ACC112 (cell line): Measurements from ENCODE around the gene ANK3.

Experiments used
- H2AFZ ChIP-seq: fragments of 200-600 bp; sonication (generic); one replicate; pipeline ENCODE4 v1.6.0; 2017; ENCODE audit warnings: antibody characterized with exemption, low read length; ENCODE audit not compliant: unreplicated experiment
- H3K27ac ChIP-seq: fragments of 200-600 bp; sonication (generic); 2 replicates; pipeline ENCODE4 v1.5.1; 2014; ENCODE audit warnings: low read depth, mild to moderate bottlenecking, antibody characterized with exemption, low read length, moderate library complexity
- H3K27me3 ChIP-seq: fragments of 200-600 bp; sonication (generic); 2 replicates; pipeline ENCODE4 v1.6.1; 2014; ENCODE audit warnings: mild to moderate bottlenecking, antibody characterized with exemption, low read length, moderate library complexity, mixed read lengths; ENCODE audit not compliant: insufficient read depth
- H3K36me3 ChIP-seq: fragments of 200-600 bp; sonication (generic); 2 replicates; pipeline ENCODE4 v1.6.1; 2016; ENCODE audit warnings: mild to moderate bottlenecking, antibody characterized with exemption, low read length, moderate library complexity, mixed read lengths; ENCODE audit not compliant: insufficient read depth
- H3K4me1 ChIP-seq: fragments of 200-600 bp; sonication (generic); one replicate; pipeline ENCODE4 v1.6.1; 2016; ENCODE audit warnings: low read length, mixed read lengths; ENCODE audit not compliant: insufficient read depth, unreplicated experiment, control insufficient read depth
- H3K4me3 ChIP-seq: fragments of 200-600 bp; sonication (generic); 2 replicates; pipeline ENCODE4 v1.5.1; 2014; ENCODE audit warnings: mild to moderate bottlenecking, low read depth, low read length
- H3K79me2 ChIP-seq: fragments of 200-600 bp; sonication (generic); one replicate; pipeline ENCODE4 v1.6.0; 2016; ENCODE audit warnings: low read length; ENCODE audit not compliant: control insufficient read depth, unreplicated experiment, insufficient read depth

The ANK3 gene

DNA sequence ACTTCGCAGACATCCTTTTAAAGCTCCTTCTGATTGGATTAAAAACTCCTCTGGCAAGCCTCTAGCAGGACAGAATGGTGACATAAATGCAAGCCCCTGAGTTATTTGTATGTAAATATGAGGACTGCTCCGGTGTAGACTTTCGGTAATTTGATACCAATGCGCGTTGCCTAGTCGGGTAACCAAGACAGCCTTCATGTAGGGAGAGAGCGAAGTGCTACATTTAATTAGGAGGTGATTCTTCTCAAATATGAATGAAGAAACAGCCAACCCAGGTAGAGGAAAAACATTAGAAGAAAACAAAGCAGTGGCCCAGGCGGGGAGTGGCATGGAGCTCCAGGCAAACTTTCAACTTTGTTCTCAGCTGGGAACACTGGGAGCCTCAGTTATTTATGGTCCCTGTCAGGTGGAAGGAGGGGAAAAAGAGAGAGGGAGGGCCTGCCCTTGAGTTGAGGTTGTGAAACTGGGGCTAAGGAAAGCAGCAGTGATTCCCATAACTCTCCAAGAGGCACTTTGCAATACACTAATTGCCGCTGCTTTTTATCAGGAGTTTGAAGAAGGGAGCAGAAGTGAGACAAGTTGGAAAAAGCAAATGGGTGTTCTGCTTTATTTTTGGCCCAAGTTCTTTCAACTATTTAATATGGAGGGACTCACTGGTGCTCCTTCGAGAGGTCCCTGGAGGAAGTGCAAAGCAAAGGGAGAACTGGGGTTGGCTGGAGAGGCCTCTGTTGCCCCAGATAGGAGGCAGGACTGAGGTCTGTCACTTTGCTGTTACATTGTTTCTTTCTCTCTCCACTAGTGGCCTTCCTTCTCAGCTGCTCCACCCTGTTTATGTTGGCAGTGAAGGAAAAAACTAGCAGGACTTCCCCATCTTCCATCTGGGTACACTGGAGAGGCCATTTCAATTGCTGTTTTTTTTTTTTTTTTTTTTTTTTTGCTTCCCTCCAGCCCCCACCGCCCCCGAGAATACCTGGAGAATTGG, 248.7 kb downstream of the ANK3 start:
- Histone ChIP-seq H3K4me3 (no peak overlapping the region), H3K27ac (no peak overlapping the region), H3K79me2 (no peaks in the 10 kb centered on the region), H2AFZ (no peak overlapping the region), H3K27me3 (no peaks in the 10 kb centered on the region), H3K4me1 (peaks cover 26% of the 10 kb centered on the region), H3K36me3 (no peaks in the 10 kb centered on the region)

DNA sequence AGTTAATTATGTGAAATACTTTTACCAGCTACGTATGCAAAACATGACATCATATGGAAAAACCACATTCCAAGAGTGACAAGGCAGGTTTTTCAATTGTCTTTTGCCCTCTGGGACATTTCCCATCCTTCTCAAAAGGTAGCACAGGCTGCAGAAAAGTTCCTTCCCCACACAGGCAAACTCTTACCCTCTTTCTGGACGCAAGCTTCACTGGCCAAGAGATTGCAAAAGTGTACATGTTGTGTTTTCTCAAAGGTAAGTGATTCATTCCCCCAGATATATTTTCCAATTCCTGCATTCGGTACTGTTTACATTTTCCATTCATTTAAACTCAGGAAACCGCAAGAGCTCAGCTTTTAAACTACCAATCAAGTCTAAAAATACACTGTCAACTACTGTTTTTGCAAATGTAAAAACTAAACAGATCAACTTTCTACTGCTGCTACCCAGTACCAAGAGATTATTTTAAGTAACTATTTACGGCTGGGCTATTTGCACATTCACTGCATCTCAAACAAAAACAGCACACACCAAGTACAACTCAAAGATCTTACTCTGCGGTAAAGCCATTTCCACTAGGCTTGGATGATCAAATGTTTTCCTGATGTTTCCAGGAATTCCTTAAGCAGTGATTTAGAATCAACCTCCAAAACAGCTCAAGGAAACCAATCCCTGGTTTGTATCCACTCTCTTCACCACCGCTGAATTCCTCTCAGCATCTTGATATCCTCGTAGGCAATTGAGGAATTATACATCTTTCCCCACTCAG, 249.7 kb downstream of the ANK3 start:
- Histone ChIP-seq H3K27ac (peak overlapping the region; percentile 14), H3K4me1 (peaks cover 26% of the 10 kb centered on the region), H3K36me3 (no peaks in the 10 kb centered on the region), H3K79me2 (no peaks in the 10 kb centered on the region), H3K4me3 (peak overlapping the region; percentile 49), H2AFZ (no peak overlapping the region), H3K27me3 (no peaks in the 10 kb centered on the region)

DNA sequence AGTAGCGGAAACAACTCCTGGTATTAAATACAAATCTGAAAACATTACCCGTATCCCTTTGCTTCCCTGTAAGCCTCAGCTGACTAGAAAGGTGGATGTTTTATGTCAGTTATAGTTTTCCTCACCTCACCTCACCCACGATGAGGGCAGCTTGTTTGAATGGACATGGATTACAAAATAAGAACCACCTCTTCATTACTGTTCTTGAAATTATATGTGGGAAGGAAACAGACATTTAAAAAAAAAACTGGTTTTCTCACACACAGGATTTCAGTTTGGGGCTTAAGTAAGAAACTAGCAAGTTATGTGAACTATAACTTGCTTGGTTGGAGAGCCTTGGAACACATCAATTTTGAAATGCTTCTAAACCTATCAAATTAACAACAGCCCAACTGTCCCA, 250.4 kb downstream of the ANK3 start:
- H2AFZ ChIP-seq, result no peak overlapping the region
- H3K4me3 ChIP-seq, result peak overlapping the region; percentile 49; the same call in 1 of the 2 replicates
- no peaks in the 10 kb centered on the region for H3K36me3 ChIP-seq
- no peaks in the 10 kb centered on the region for H3K79me2 ChIP-seq
- H3K27me3 ChIP-seq, result no peaks in the 10 kb centered on the region
- no peak overlapping the region for H3K27ac ChIP-seq
- peaks cover 26% of the 10 kb centered on the region for H3K4me1 ChIP-seq

DNA sequence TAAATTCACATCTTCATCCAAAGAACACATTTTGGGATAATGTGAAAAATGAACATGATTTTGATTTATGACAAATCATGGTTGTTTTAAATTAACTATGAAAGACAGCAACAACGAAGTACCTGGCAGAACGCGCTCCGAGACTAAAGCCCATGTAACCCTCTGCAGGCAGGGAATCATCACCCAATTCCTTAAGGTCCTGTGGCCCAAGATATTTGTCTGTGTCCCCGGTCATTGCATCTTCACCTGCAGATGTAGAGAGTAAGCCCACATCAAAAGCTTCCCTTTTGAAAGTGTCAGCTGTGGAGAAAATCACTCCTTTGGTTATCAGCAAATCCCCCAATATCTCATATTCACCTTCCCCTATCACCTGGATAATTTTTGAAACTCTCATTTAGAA, 250.8 kb downstream of the ANK3 start:
- H3K4me3 ChIP-seq, result no peak overlapping the region
- no peak overlapping the region for H2AFZ ChIP-seq
- H3K27me3 ChIP-seq, result no peaks in the 10 kb centered on the region
- H3K36me3 ChIP-seq, result no peaks in the 10 kb centered on the region
- no peaks in the 10 kb centered on the region for H3K79me2 ChIP-seq
- H3K27ac ChIP-seq, result no peak overlapping the region
- peaks cover 26% of the 10 kb centered on the region for H3K4me1 ChIP-seq

DNA sequence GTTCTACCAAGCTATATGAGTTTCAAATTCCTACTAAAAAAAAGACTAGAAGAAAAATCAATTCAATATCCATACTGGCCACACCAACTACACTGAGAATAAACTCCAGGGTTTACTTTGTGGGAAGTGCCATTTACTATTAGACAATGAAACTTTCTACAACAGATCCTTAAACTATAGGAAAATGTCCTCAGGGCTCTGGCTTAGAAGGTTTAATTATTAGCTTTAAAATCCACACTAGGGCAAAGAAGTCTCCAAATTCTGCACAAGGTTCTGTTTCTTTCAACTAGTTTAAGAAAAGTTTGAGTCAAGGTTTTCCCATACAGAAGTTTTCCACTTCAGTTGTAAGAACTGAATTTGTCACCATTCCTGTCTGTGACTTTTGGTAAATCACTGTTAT, 251.6 kb downstream of the ANK3 start:
- H3K36me3 ChIP-seq, result no peaks in the 10 kb centered on the region
- H3K4me3 ChIP-seq, result no peak overlapping the region
- H3K27ac ChIP-seq, result no peak overlapping the region
- H3K27me3 ChIP-seq, result no peaks in the 10 kb centered on the region
- H3K79me2 ChIP-seq, result no peaks in the 10 kb centered on the region
- no peak overlapping the region for H2AFZ ChIP-seq
- peaks cover 26% of the 10 kb centered on the region for H3K4me1 ChIP-seq

DNA sequence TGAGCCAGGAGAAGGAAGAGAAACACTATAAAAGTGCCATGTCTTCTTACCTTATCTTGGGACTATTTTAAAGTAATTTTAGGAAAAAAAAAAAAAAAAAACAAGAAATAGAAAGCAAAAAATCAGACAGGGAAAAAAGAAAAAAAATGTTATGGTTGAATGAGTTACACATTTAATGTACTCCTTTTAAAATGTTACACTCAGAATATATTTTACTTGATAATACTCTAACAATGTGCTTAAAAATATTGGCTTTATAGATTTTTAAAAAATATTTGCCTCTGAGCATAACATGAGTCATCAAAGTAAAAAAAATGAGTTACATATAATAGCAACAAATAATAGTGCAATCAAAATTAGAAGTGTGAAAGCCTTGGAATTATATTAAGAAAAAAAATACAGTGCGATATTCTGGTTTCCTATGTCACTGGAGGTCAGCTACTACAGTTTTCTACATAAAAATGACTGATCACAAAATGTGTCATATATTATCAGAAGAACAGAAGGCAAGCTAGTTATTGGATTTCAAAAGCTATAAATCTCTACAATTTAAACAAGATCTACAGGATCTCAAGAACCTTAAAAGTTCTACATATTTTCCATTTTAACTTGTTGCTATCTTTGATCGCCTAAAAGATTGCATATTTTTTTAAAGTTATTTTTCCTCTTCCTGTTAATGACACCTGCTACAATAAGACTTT, 252.2 kb downstream of the ANK3 start:
- Histone ChIP-seq H3K4me3 (no peak overlapping the region), H3K27ac (no peak overlapping the region), H3K4me1 (peaks cover 26% of the 10 kb centered on the region)

DNA sequence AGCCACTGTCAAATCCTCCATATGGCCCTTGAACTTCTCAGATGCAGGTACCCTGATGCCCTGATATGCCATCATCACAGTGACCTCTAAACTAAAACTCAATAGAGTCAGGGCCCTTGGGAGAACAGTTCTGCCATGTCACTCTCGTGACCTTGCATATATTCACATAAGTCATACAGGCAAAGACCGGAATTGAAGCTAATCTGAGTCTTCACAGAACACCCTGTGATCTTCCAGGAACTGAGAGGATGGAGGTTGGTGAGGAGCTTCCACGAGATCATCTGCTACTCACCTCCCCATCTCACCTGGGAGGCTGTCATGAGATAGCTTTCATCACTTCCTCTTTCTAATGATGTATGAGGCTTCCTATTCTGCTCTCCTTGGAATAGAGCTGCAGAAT, 254.7 kb downstream of the ANK3 start:
- no peak overlapping the region for H3K4me3 ChIP-seq
- H2AFZ ChIP-seq, result no peak overlapping the region

More for the DNA sequence above, 252.2 kb downstream of the ANK3 start:
- Histone ChIP-seq H3K27me3 (no peaks in the 10 kb centered on the region), H2AFZ (no peak overlapping the region), H3K79me2 (no peaks in the 10 kb centered on the region), H3K36me3 (no peaks in the 10 kb centered on the region)

DNA sequence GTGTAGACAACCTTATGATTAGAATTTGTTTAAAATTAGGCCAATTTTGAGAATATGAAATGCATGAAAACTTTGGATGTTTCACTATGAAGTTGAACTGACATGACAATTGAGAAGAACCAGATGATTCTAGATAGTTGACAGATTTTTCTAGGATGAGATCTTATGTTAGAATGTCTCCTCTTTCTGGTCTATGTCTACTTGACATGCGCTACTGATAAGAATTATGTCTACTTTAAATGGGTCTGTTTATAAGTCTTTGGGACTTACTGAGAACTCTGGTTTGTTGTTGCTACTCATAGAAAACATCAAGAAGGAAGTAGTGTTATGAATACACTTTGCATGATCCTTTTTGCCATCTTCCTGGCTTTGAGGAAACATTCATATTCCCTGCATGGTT, 255.1 kb downstream of the ANK3 start:
- Histone ChIP-seq H3K79me2 (no peaks in the 10 kb centered on the region), H3K27ac (no peak overlapping the region), H3K4me1 (peaks cover 14% of the 10 kb centered on the region), H2AFZ (no peak overlapping the region), H3K36me3 (no peaks in the 10 kb centered on the region), H3K27me3 (no peaks in the 10 kb centered on the region), H3K4me3 (no peak overlapping the region)

More for the DNA sequence above, 254.7 kb downstream of the ANK3 start:
- Histone ChIP-seq H3K27me3 (no peaks in the 10 kb centered on the region), H3K4me1 (peaks cover 17% of the 10 kb centered on the region), H3K36me3 (no peaks in the 10 kb centered on the region), H3K79me2 (no peaks in the 10 kb centered on the region), H3K27ac (no peak overlapping the region)

DNA sequence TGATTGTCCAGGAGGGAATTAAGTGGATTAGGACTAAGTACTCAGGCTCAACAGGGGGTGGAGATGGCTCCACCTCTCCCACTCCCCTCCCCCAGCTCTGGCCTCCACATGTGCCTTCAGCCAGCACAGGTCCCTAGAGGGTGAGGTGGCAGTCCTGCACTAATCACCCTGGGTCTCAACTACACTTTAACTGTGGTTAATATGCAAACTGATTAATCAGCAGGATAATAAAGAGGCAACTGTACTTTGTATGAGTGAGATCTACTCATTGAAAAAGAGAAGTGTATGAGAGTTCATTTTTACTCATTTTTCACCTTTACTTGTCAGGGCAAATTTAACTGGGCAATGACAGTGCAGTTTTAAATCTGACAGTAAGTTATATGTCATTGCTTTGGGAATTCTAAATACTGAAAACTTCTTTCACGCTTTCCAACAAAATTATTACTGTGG, 259.5 kb downstream of the ANK3 start:
- H2AFZ ChIP-seq, result no peak overlapping the region
- no peaks in the 10 kb centered on the region for H3K36me3 ChIP-seq
- H3K4me3 ChIP-seq, result no peak overlapping the region
- H3K4me1 ChIP-seq, result peaks cover 5% of the 10 kb centered on the region
- no peaks in the 10 kb centered on the region for H3K27me3 ChIP-seq
- no peak overlapping the region for H3K27ac ChIP-seq
- no peaks in the 10 kb centered on the region for H3K79me2 ChIP-seq

DNA sequence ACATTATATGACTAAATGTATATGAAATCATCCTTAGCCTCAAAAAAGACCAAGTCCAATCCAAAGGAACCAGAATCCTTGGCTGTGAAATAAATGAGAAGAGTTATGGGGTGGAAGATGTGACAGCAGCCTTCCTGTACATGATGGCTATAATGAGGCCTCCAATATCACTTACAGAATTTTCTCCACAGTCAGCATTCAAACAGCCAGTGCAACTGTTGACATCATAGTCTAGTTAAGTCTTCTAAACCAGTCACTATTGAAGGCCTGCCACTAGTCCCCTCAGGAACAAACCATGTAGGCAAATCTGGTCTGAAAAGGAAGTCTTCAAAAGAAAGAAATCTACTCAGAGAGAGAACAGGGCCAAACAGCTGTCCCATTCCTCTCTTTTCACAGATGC, 263.8 kb downstream of the ANK3 start:
- no peak overlapping the region for H2AFZ ChIP-seq
- H3K36me3 ChIP-seq, result no peaks in the 10 kb centered on the region
- H3K4me1 ChIP-seq, result peaks cover 20% of the 10 kb centered on the region
- no peaks in the 10 kb centered on the region for H3K79me2 ChIP-seq
- H3K27ac ChIP-seq, result no peak overlapping the region
- no peaks in the 10 kb centered on the region for H3K27me3 ChIP-seq
- H3K4me3 ChIP-seq, result no peak overlapping the region
